Measurements from ENCODE around the gene LRBA. TPM values are rescaled to one million over a fixed set of nuclear protein-coding genes. Genes with fewer than 3 reads are reported as not detected.
"Not testable (repeated sequence)": the region's sequence is repeated elsewhere in the genome, so short reads cannot be mapped to it uniquely, and the experiment has no call there.

Gene LRBA
- total RNA-seq, 1 donor from 2014 or later: 52.4 TPM

GRCh38 chr4:150722908-150723362, 292.1 kb downstream of the LRBA start:
- peak; percentile 49 for DNase-seq

DNA sequence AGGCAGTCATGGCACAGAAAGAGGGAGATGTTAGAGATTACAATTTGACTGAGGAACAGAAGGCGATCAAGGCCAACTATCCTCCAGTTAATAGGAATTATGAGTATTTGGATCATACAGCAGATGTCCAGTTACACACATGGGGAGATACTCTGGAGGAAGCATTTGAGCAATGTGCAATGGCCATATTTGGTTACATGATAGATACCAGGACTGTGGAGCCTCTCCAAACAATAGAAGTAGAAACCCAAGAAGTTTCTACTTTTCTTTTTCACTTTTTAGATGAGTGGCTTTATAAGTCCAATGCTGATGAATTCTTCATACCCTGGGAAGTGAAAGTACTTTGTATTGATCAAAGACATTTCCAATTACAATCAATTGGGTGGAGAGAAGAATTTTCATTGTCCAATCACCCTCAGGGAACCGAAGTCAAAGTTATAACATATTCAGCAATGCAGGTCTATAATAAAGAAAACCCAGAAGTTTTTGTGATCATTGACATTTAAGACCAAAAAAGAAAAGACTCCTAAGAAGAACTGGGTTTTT, 294.0 kb downstream of the LRBA start:
- DNase-seq: no peak

DNA sequence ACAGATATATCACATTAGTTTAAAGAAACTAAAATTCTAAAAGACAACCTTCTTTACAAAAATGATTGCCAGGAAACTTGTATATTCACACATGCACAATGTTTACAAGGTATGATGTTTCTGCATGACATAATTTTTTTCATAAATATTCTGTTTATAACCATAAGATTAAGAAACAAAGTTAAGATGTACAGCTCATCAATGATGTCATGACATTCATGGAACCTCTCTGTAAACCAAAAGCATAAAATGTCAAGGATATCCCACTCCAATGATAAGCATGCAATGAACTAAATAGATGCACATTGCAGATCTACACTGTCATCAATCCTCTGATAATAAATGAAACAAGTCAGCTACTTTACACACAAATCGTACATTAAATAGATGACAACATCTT, 297.1 kb downstream of the LRBA start:
- DNase-seq: no peak

DNA sequence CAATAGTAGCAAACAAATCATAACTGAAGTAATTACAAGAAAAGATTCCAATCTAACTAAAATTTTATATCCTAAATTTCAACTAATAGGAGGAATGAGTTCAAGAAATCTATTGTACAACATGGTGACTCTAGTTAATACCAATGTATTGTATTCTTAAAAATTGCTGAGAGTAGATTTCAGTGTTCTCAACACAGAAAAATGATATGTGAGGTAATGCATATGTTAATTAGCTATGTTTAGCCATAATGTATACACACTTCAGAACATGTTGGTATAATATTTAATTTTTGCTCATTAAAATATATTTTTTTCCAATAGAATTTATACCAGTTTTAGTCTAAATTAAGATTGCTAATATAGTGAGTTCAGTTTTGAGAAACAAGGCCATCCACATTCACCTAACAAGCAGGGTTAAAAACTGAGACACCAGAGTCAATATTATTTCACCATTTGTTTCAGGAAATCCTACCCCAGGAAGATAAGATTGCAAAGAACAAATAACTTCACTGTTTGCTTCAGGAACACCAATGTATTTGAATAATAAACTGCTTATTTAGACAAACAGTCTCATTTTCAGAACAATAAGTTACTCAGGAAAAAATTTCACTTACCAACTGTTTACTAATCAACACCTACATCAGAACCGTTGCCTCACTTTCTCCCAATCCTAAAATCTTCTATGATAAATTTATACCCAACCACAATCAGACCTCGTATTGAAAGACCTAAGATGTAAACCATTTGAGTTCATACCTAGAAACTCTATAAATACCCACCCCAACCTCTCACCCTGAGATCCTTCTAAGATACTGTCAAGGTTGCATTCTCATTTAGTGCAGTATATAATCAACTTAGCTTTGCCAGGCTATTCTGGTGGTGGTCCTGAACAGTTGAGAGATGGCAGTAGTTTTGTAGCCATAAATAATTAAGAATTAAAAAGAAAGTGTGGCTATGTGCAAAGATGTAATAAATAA, 300.3 kb downstream of the LRBA start:
- DNase-seq: no peak

GRCh38 chr4:150713251-150713650, 301.8 kb downstream of the LRBA start:
- peak; percentile 4 for DNase-seq

DNA sequence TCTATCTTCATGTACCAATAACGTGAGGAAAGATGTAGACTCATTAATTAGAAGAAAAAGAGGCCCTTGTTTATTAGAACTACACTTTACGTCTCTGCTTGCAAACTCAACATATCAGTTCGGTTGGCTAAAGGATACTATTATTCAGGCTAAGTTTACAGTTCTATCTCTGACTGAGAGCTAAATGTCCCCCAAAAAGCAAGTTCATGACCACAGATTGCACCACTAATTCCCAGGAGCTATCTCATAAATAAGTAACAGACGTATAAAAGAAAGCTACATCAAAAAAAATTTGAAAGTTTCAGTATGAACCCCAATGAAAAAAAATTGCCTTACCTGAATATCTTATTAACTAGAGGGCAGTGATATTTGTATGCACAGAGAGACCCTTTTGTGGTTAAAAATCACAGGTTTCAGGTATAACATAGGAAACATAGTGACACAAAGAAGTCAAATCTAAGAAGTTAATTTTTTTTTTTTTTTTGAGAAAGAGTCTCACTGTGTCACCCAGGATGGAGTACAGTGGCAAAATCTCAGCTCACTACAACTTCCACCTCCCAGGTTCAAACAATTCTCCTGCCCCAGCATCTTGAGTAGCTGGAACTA, 304.2 kb downstream of the LRBA start:
- no peak for DNase-seq

- no peak for DNase-seq
Measured at GRCh38 chr4:150708004-150708403, 307.1 kb downstream of the LRBA start.

DNA sequence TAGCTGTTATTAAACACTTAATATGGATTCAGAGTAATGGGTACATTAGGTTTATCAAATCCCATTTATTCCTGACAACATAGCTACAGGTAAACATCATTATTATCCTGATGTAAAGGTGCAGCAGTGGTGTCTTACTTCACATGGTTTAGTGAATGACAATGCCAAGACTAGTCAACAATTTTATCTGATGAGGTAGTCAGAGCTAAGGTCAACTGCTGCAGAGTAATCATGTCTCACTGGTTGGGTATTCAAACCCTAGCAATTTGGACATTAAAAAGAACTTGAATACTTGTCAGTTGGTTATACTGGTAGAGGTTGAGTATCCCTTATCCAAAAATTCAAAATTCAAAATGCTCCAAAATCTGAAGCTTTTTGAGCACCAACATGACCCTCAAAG, 315.5 kb downstream of the LRBA start:
- no peak for DNase-seq

DNA sequence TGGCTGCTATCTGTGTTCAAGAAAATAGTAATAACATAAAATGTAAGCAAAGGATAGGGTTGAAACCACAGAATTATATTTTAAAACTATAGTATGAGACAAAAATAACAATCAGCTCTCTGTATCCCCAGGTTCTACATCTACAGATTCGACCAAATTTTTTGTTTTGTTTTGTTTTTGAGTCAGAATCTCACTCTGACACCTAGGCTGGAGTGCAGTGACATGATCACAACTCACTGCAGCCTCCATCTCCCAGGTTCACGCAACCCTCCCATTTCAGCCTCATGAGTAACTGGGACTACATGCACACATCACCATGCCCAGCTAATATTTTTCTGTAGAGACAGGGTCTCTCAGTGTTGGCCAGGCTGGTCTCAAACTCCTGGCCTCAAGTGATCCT, 319.9 kb downstream of the LRBA start:
- DNase-seq: no peak

GRCh38 chr4:150694438-150694837, 320.6 kb downstream of the LRBA start:
- DNase-seq: no peak

DNA sequence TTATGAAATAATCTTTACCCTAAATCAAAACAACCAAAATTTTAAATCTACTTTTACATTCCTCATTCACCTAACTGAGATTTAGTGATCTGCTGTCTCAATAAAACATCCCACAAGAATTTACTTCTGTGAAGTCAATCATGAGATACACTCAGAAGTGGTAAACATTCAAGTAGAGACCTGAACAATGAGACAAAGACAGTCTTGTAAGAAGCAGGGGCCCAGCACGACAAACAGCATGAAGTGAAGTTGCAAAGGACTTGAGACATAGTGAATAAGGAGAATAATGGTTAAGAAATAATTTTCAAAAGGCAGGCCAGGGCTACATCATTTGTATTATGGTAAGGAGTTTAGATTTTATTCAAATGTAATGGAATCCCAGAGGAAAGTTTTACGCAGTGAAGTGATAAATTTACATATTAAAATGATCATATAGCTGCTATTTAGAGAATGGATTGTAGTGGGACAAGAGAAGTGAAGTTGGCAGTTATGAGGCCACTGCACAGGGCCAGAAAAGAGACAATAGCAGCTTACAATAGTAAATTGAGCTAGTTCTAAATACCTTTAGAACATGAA, 331.2 kb downstream of the LRBA start:
- no peak for DNase-seq

DNA sequence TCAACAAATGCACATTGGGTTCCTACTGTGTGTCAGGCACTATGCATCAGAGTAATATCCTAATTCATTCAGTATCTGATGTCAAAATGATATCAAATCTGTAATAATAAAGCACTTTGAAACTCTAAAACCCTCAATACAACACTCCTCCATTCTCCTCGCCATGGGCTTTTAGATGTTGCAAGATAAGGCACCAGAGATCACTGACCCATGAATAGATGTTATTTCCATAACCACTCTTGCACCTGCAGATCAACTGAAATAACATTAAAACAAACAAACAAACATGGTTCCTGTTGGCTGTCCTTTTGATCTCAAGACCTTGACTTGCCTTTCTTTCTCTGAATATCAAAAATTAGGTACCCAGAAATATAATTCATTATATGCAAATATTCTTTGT, 333.0 kb downstream of the LRBA start:
- DNase-seq: no peak

DNA sequence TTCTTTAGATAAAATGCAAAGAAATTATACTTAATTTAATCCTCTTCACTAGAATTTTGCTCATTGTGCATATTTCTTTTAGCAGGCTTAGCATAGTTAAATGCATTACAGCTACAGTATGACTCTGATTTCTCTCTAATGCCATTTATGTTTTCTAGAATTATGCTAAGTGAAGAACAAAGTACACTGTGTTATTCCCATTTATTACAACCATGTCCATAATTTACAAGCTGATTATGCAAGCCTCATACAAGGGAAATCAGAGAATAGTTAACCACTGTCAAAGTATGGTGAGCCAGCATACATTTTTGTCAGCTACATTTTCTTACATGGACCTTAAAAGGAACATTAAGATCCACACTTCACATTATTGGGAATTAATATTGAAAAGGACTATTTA, 334.0 kb downstream of the LRBA start:
- DNase-seq: no peak

GRCh38 chr4:150680651-150681050, 334.4 kb downstream of the LRBA start:
- no peak for DNase-seq

GRCh38 chr4:150679765-150680343, 335.2 kb downstream of the LRBA start:
- DNase-seq: no peak

DNA sequence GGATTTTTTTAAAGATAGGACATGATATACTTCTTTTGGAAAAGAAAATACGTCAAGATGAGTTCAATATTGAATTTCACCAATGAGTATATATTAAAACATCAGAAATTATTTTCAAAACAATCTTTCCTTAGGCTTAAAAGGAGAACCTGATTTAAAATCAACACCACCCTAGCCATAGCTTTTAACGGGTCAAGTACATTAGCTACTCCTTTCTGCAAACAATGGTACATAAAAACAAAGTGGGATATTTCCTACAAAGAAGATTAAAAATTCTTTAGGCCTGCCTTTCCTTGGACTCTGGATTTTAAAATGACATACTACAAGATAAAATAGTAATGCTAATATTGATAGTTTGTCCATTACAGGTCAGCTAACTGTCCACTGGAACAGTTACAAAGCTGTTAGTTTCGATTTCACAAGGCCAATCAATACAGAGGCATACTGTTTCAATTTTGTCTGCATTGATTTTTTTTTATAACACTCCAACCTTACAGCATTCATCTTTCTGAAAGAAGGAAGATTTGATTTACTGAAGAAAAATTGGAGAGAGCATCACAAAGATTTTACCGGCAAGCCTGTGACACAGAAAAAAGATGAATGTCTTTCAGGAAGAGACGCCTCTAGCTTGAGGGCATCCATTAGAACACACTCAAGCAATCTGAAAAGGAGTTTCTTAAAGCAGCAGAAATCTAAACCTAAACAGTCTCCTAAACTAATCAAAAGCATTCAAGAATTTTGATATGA, 335.9 kb downstream of the LRBA start:
- DNase-seq: no peak

GRCh38 chr4:150673793-150674192, 341.3 kb downstream of the LRBA start:
- no peak for DNase-seq

DNA sequence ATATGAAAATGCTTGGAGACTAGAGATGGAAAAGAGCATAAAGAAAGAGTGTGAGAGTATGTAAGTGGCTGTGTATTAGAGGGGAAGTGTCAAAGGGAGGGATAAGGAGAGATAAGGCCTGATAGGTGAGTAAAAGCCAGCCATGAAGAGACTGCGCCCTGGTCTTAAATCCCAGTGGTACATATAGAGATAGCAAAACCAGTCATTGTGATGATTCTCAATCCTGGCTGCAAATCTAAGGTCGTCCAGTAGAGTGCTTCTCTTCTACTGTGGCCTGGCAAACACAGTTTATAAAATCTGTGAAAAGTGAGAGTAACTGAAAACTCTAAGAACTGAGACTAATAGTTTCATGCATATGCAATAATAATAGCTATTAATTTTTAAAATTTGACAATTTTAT, 346.3 kb downstream of the LRBA start:
- no peak for DNase-seq

DNA sequence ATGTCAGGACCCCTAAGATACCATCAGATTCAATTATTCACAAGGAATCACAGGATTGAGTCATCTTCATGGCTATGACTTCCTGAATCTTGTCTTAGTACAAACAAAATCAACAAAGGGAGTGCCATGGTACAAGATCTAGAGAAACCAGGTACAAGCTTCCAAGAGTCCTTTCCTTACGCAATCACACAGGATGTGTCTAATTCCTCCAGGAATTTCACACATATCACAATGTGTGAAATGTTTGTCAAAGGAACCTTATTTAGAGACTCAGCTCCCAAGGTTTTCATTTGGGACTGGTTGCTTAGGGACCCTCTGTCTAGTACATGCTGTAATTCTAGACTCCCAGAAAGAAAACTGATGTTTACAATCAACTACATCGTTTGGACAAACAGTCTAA, 350.1 kb downstream of the LRBA start:
- peak; percentile 59 for DNase-seq

- DNase-seq: no peak
Measured at GRCh38 chr4:150662686-150663085, 352.4 kb downstream of the LRBA start.

- peak; percentile 17 for DNase-seq
Measured at GRCh38 chr4:150661551-150661950, 353.5 kb downstream of the LRBA start.

- DNase-seq: not testable (repeated sequence)
Measured at GRCh38 chr4:150658258-150658657, 356.8 kb downstream of the LRBA start.

Measured in dermis blood vessel endothelial cell (primary cell).